ENCODE results near the gene CUX1. TPM values are rescaled to one million over a fixed set of nuclear protein-coding genes. Genes with fewer than 3 reads are reported as not detected.

The CUX1 gene
- total RNA-seq, 1 donor from 2014 or later, result 33.3 TPM

GRCh38 chr7:102203218-102203617 lies 385.8 kb downstream of the CUX1 start:
- intact Hi-C loops (cut with micrococcal nuclease), result no loop called here

- intact Hi-C loops (cut with micrococcal nuclease), result no loop called here
Observed at GRCh38 chr7:102204212-102204611, 386.8 kb downstream of the CUX1 start.

- intact Hi-C loops (cut with micrococcal nuclease), result no loop called here
Observed at GRCh38 chr7:102205915-102206314, 388.5 kb downstream of the CUX1 start.

- intact Hi-C loops (cut with micrococcal nuclease), result no loop called here
Observed at GRCh38 chr7:102208826-102209225, 391.4 kb downstream of the CUX1 start.

GRCh38 chr7:102210787-102211186 lies 393.4 kb downstream of the CUX1 start:
- intact Hi-C loops (cut with micrococcal nuclease), result no loop called here

- intact Hi-C loops (cut with micrococcal nuclease), result no loop called here
Observed at GRCh38 chr7:102211590-102212550, 394.4 kb downstream of the CUX1 start.

GRCh38 chr7:102214477-102215072 lies 397.1 kb downstream of the CUX1 start:
- intact Hi-C loops (cut with micrococcal nuclease), result no loop called here

- intact Hi-C loops (cut with micrococcal nuclease), result no loop called here
Observed at GRCh38 chr7:102215256-102215655, 397.8 kb downstream of the CUX1 start.

- intact Hi-C loops (cut with micrococcal nuclease), result no loop called here
Observed at GRCh38 chr7:102215711-102216110, 398.3 kb downstream of the CUX1 start.

- intact Hi-C loops (cut with micrococcal nuclease), result no loop called here
Observed at GRCh38 chr7:102216573-102217314, 399.3 kb downstream of the CUX1 start.

- intact Hi-C loops (cut with micrococcal nuclease), result no loop called here
Observed at GRCh38 chr7:102220229-102220850, 402.9 kb downstream of the CUX1 start.

GRCh38 chr7:102220960-102221800 lies 403.8 kb downstream of the CUX1 start:
- intact Hi-C loops (cut with micrococcal nuclease), result no loop called here

GRCh38 chr7:102221961-102222360 lies 404.5 kb downstream of the CUX1 start:
- intact Hi-C loops (cut with micrococcal nuclease), result no loop called here

- intact Hi-C loops (cut with micrococcal nuclease), result no loop called here
Observed at GRCh38 chr7:102222445-102222844, 405.0 kb downstream of the CUX1 start.

- intact Hi-C loops (cut with micrococcal nuclease), result no loop called here
Observed at GRCh38 chr7:102223184-102223583, 405.8 kb downstream of the CUX1 start.

GRCh38 chr7:102225025-102225424 lies 407.6 kb downstream of the CUX1 start:
- intact Hi-C loops (cut with micrococcal nuclease), result no loop called here

- intact Hi-C loops (cut with micrococcal nuclease), result no loop called here
Observed at GRCh38 chr7:102227371-102227770, 409.9 kb downstream of the CUX1 start.

GRCh38 chr7:102228935-102229334 lies 411.5 kb downstream of the CUX1 start:
- intact Hi-C loops (cut with micrococcal nuclease), result no loop called here

GRCh38 chr7:102230162-102230561 lies 412.7 kb downstream of the CUX1 start:
- intact Hi-C loops (cut with micrococcal nuclease), result loop anchor here (10.0 kb wide), 1 partner anchor 415 kb away; the partner anchor contains the start of gene CUX1

GRCh38 chr7:102230593-102230992 lies 413.2 kb downstream of the CUX1 start:
- intact Hi-C loops (cut with micrococcal nuclease), result loop anchor here (10.0 kb wide), 1 partner anchor 416 kb away; the partner anchor contains the start of gene CUX1

All from T-helper 2 cell treated with Interferon-gamma antibody and Interleukin-4, amounts not matched to agents 100 ng/mL and 5 ng/mL, for 36 hours (primary cell).